NB4 (cell line): ENCODE measurements around the gene ACAD11.
"Not testable (repeated sequence)": the region's sequence is repeated elsewhere in the genome, so short reads cannot be mapped to it uniquely, and the experiment has no call there.

ENCODE experiments used
- DNase-seq: peaks from one replicate; pipeline ENCODE4 v3.0.0; 2010; ENCODE audit warnings: low read depth
- H3K4me3 ChIP-seq: one replicate; pipeline ENCODE4 v1.5.1; 2011; ENCODE audit warnings: mild to moderate bottlenecking, low read depth, low read length, moderate library complexity
- MYC ChIP-seq: IDR thresholded peaks from 2 replicates; pipeline ENCODE4 v1.6.1; 2011; ENCODE audit warnings: low read depth, low read length
- POLR2A ChIP-seq: IDR thresholded peaks from 2 replicates; pipeline ENCODE4 v1.6.1; 2011; ENCODE audit warnings: mild to moderate bottlenecking; ENCODE audit not compliant: insufficient read length; ENCODE audit errors: extremely low read depth
- TF ChIP-seq, protein P1 (sequence below): IDR thresholded peaks from 2 replicates; pipeline ENCODE4 v1.6.1; 2011; ENCODE audit warnings: low read depth, low read length
- TF ChIP-seq, protein P2 (sequence below): IDR thresholded peaks from one replicate; pipeline ENCODE4 v1.5.1; 2012; ENCODE audit warnings: low read depth, low read length

The ACAD11 gene

DNA sequence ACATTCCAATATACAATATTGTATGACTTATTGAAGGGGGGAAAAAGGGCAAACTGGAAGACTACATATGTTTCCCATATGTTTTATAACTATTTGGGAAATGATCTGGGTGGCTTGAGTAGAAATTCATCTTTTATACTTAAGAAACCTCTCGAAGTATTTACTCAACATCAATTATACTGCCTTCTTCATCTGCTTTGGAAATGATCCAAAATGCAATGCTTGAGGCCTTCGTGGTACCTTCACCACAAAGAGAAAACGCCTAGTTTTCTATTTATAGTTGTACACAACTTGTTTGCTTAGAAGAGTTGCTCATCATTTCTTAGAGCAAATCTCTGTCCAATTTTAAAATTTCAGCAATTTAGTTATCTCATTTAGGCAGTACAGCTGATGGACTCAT, 43.7 kb downstream of the ACAD11 start:
- DNase-seq, result no peak
- H3K4me3 ChIP-seq, result no peak overlapping the region
- TF ChIP-seq MYC, result no peak
- TF ChIP-seq, protein P1, sequence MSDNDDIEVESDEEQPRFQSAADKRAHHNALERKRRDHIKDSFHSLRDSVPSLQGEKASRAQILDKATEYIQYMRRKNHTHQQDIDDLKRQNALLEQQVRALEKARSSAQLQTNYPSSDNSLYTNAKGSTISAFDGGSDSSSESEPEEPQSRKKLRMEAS, result no peak
- TF ChIP-seq POLR2A, result no peak

DNA sequence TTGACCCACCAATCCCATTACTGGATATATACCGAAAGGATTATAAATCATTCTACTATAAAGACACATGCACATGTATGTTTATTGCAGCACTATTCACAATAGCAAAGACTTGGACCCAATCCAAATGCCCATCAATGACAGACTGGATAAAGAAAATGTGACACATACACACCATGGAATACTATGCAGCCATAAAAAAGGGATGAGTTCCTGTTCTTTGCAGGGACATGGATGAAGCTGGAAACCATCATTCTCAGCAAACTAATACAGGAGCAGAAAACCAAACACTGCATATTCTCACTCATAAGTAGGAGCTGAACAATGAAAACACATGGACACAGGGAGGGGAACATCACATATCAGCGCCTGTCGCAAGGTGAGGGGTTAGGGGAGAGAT, 44.3 kb downstream of the ACAD11 start:
- H3K4me3 ChIP-seq, DNase-seq: not testable (repeated sequence)

DNA sequence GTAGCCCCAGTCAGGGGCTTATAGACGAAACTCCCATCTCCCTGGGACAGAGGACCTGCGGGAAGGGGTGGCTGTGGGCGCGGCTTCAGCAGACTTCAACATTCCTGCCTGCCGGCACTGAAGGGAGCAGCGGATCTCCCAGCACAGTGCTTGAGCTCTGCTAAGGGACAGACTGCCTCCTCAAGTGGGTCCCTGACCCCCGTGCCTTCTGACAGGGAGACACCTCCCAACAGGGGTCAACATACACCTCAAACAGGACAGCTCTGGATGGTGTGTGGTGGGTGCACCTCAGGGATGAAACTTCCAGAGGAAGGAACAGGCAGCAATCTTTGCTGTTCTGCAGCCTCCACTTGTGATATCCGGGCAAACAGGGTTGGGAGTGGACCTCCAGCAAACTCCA, 53.0 kb downstream of the ACAD11 start:
- H3K4me3 ChIP-seq, DNase-seq: not testable (repeated sequence)

DNA sequence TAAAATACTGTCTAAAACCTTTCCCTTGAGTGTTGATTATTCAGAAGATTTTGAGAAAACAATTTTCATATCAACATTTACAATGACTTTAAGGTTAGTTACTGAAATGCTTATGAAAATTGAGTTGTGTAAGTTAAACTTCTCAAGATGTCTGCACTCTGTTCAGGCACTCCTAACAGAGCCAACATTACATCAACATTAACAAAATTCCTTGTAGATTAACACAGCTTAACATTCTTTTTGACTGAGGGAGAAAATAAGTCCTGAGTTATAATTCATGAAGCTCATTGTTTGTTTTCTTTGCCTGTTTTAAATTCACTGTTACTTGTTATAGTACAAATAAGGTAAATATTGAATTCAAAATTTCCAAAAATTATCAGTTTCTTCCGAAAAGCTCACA, 53.5 kb downstream of the ACAD11 start:
- no peak for DNase-seq
- H3K4me3 ChIP-seq, result no peak overlapping the region
- TF ChIP-seq, protein P1, result no peak
- TF ChIP-seq, protein P2, sequence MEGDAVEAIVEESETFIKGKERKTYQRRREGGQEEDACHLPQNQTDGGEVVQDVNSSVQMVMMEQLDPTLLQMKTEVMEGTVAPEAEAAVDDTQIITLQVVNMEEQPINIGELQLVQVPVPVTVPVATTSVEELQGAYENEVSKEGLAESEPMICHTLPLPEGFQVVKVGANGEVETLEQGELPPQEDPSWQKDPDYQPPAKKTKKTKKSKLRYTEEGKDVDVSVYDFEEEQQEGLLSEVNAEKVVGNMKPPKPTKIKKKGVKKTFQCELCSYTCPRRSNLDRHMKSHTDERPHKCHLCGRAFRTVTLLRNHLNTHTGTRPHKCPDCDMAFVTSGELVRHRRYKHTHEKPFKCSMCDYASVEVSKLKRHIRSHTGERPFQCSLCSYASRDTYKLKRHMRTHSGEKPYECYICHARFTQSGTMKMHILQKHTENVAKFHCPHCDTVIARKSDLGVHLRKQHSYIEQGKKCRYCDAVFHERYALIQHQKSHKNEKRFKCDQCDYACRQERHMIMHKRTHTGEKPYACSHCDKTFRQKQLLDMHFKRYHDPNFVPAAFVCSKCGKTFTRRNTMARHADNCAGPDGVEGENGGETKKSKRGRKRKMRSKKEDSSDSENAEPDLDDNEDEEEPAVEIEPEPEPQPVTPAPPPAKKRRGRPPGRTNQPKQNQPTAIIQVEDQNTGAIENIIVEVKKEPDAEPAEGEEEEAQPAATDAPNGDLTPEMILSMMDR, result no peak
- no peak for TF ChIP-seq POLR2A
- TF ChIP-seq MYC, result no peak

DNA sequence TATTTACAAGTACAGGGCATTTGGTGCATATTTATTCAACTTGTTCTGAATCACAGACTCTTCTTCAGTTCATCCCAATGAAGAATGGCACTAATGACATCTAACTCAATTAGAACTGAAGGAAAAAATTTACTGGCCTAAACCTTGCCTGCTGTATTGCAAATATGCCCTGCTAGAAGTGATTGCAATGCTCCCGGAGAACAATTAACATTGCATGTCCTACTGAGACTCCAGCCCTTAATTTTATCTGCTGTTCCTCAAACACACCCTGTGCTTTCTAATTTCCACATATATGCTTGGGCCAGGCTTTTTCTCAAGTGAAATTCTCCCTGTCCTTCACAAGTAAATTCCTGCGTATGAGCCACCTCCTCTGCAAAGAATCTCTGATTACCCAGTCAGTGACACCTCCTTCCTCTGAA, 54.2 kb downstream of the ACAD11 start:
- DNase-seq, result no peak
- TF ChIP-seq POLR2A (no peak), MYC (no peak)
- TF ChIP-seq, protein P1, result no peak
- TF ChIP-seq, protein P2, result no peak
- H3K4me3 ChIP-seq, result no peak overlapping the region

DNA sequence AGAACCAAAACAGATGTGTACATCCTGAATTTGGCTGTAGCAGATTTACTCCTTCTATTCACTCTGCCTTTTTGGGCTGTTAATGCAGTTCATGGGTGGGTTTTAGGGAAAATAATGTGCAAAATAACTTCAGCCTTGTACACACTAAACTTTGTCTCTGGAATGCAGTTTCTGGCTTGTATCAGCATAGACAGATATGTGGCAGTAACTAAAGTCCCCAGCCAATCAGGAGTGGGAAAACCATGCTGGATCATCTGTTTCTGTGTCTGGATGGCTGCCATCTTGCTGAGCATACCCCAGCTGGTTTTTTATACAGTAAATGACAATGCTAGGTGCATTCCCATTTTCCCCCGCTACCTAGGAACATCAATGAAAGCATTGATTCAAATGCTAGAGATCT, 59.0 kb downstream of the ACAD11 start:
- H3K4me3 ChIP-seq, DNase-seq: not testable (repeated sequence)

DNA sequence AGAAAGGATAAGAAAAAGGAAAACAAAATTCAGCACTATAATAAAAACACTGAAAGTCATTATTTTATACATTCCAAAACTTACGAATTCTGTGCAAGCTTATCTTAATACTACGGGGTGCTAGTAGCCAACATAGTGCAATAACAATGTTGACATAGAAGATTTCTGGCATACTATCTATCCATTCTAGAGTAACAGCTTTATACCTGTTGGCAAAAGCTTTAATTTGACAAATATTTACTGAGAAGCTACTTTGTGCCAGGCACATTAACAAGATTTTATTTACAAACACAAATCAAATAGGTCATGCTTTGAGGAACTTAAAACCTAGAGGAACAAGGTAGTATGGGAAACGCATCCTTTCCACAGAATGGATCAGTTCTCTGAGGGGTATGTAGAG, 61.4 kb downstream of the ACAD11 start:
- no peak for DNase-seq
- H3K4me3 ChIP-seq, result no peak overlapping the region
- TF ChIP-seq MYC, result no peak
- TF ChIP-seq, protein P1, result no peak
- TF ChIP-seq, protein P2, result no peak
- TF ChIP-seq POLR2A, result no peak

DNA sequence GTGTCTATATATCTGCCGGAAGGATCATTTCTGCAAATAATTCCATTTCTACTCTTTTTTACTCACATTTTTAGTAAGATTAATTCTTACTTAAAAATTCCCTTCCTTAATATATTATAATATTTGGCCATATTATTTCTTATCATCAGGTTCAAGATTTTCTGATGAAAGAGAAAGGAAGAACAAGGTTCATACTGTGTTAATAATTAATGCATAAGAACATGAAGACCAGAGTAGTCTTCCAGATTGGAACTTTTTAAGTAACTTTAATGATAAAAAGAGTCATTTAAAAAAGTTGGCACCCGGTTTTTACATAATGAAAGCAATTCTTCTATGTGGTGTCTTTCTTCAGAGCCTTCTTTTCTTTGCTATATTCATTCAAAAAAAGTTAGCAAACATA, 61.9 kb downstream of the ACAD11 start:
- H3K4me3 ChIP-seq, result no peak overlapping the region
- no peak for DNase-seq
- no peak for TF ChIP-seq MYC
- TF ChIP-seq, protein P1, result no peak
- TF ChIP-seq POLR2A, result no peak
- TF ChIP-seq, protein P2, result no peak
